ENCODE measurements around the gene TMEM203. TPM values are rescaled to one million over a fixed set of nuclear protein-coding genes. Genes with fewer than 3 reads are reported as not detected.
A peak's percentile ranks its signal among the peaks of the same experiment; 100 is the strongest.

The TMEM203 gene
- polyA plus RNA-seq, 1 of the 3 experiments (the other 2 are of a cell fraction), result 55.6 TPM

- Histone ChIP-seq H3K27me3 (ENCODE audit: insufficient read depth) (no peaks in the 10 kb centered on the region), H3K79me2 (ENCODE audit: insufficient read depth) (peaks cover 43% of the 10 kb centered on the region), H3K9me3 (no peaks in the 10 kb centered on the region), H3K9ac (no peak overlapping the region), H4K20me1 (ENCODE audit: insufficient read depth) (peaks cover 15% of the 10 kb centered on the region), H3F3A (replicated peaks; ENCODE audit: insufficient read depth) (peaks cover 14% of the 10 kb centered on the region), H3K36me3 (replicated peaks in 1 of 2; ENCODE audit: control insufficient read depth in 1 of 2, insufficient read depth in 2 of 2, low read length in 1 of 2) (peaks cover 9 to 13% of the 10 kb centered on the region in 2 experiments), H3K4me3 (ENCODE audit: low read depth in 2 of 2, low read length in 1 of 2) (no peak overlapping the region), H3K9me2 (no peaks in the 10 kb centered on the region), H3K4me1 (ENCODE audit: control insufficient read depth in 1 of 2, insufficient read depth in 2 of 2, low read depth in 1 of 2, low read length in 1 of 2) (peaks cover 15 to 33% of the 10 kb centered on the region in 2 experiments; a peak in 2 of 4 replicates), H3K4me2 (peak overlapping the region; percentile 97), H3K27ac (ENCODE audit: low read depth in 2 of 2, low read length in 1 of 2) (no peak overlapping the region), H2AFZ (ENCODE audit: low read depth) (no peak overlapping the region)
- ChIA-PET POLR2A (interaction anchor here (6.4 kb wide), 1 partner anchor 18 kb away, joined by 83 read pairs; the partner anchor contains the start of gene NELFB), CTCF (interaction anchor here (0.7 to 4.5 kb wide), 14 partner anchors 10 to 189 kb away, joined by 3 to 95 read pairs (median 10); partner anchors contain the start of genes ANAPC2, CYSRT1, DPP7 and LRRC26)
- WGBS (ENCODE audit: low lambda C conversion rate), result 86% methylated on average over 6 of the region's 13 CpGs
- TF ChIP-seq RCOR1 (IDR thresholded peaks at IDR 0.05; ENCODE audit: low read length) (no peak), REST (IDR thresholded peaks at IDR 0.05; ENCODE audit: low read depth, low read length) (no peak), RXRA (IDR thresholded peaks at IDR 0.05; ENCODE audit: borderline replicate concordance, low read depth) (no peak), CHD2 (IDR thresholded peaks at IDR 0.05; ENCODE audit: low read length, partially characterized antibody) (no peak), YY1 (IDR thresholded peaks at IDR 0.05; ENCODE audit: low read depth) (no peak), CTCF (IDR thresholded peaks at IDR 0.05) (no peak), GATA2 (CRISPR knock-in tag; IDR thresholded peaks at IDR 0.05) (no peak), POLR2AphosphoS5 (IDR thresholded peaks at IDR 0.05; ENCODE audit: low read depth, low read length) (no peak), USF2 (IDR thresholded peaks at IDR 0.05; ENCODE audit: borderline replicate concordance, low read depth, low read length) (no peak), ZBTB33 (IDR thresholded peaks at IDR 0.05; ENCODE audit: borderline replicate concordance, low read depth) (no peak), TCF12 (IDR thresholded peaks at IDR 0.05) (no peak), MXI1 (IDR thresholded peaks at IDR 0.05; ENCODE audit: low read depth, low read length) (no peak)
- DNase-seq, result no peak
Measured at GRCh38 chr9:137237759-137238726, 32.6 kb upstream of the TMEM203 start.
